Measurements from ENCODE around the gene RELL1. TPM values are rescaled to one million over a fixed set of nuclear protein-coding genes. Genes with fewer than 3 reads are reported as not detected.

RELL1 gene
- total RNA-seq, 2 donors from 2014 or later: 30.1 to 30.7 TPM

- Mint-ChIP-seq H3K4me3 (no peak overlapping the region), H3K36me3 (ENCODE audit: low read depth) (peaks cover 8% of the 10 kb centered on the region), H3K27ac (no peak overlapping the region), H3K4me1 (peaks cover 4% of the 10 kb centered on the region), H3K27me3 (no peaks in the 10 kb centered on the region)
- H3K9me3 ChIP-seq (ENCODE audit: control insufficient read depth, low read length, poor library complexity, severe bottlenecking): no peaks in the 10 kb centered on the region
- ATAC-seq (no peak), DNase-seq (no peak)
These were observed 54.6 kb downstream of the RELL1 start for GRCh38 chr4:37631551-37631950.

- Mint-ChIP-seq H3K36me3 (ENCODE audit: low read depth) (peaks cover 8% of the 10 kb centered on the region), H3K4me1 (peaks cover 5% of the 10 kb centered on the region), H3K4me3 (peak overlapping the region; percentile 13), H3K27me3 (no peaks in the 10 kb centered on the region), H3K27ac (no peak overlapping the region)
- DNase-seq (no peak), ATAC-seq (no peak)
- H3K9me3 ChIP-seq (ENCODE audit: control insufficient read depth, low read length, poor library complexity, severe bottlenecking): no peaks in the 10 kb centered on the region
These were observed 56.5 kb downstream of the RELL1 start for GRCh38 chr4:37629713-37630112.

- DNase-seq: no peak
- peaks cover 8% of the 10 kb centered on the region for H3K36me3 Mint-ChIP-seq (ENCODE audit: low read depth)
- peaks cover 5% of the 10 kb centered on the region for H3K4me1 Mint-ChIP-seq
- no peak overlapping the region for H3K27ac Mint-ChIP-seq
- ATAC-seq: no peak
- H3K9me3 ChIP-seq (ENCODE audit: control insufficient read depth, low read length, poor library complexity, severe bottlenecking): no peaks in the 10 kb centered on the region
- no peaks in the 10 kb centered on the region for H3K27me3 Mint-ChIP-seq
- peak overlapping the region; percentile 13 for H3K4me3 Mint-ChIP-seq
These were observed 57.1 kb downstream of the RELL1 start for GRCh38 chr4:37628977-37629609.

- Mint-ChIP-seq H3K27me3 (no peaks in the 10 kb centered on the region), H3K4me1 (peaks cover 12% of the 10 kb centered on the region), H3K36me3 (ENCODE audit: low read depth) (peaks cover 6% of the 10 kb centered on the region), H3K27ac (no peak overlapping the region), H3K4me3 (no peak overlapping the region)
- DNase-seq (no peak), ATAC-seq (no peak)
- H3K9me3 ChIP-seq (ENCODE audit: control insufficient read depth, low read length, poor library complexity, severe bottlenecking): no peaks in the 10 kb centered on the region
These were observed 58.9 kb downstream of the RELL1 start for GRCh38 chr4:37627263-37627662.

- ATAC-seq (no peak), DNase-seq (no peak)
These were observed 60.7 kb downstream of the RELL1 start for GRCh38 chr4:37625499-37625898.

GRCh38 chr4:37623940-37624339, 62.2 kb downstream of the RELL1 start:
- Mint-ChIP-seq H3K27me3 (no peaks in the 10 kb centered on the region), H3K27ac (peak overlapping the region; percentile 39), H3K4me1 (peaks cover 18% of the 10 kb centered on the region), H3K36me3 (ENCODE audit: low read depth) (no peaks in the 10 kb centered on the region), H3K4me3 (no peak overlapping the region)
- H3K9me3 ChIP-seq (ENCODE audit: control insufficient read depth, low read length, poor library complexity, severe bottlenecking): no peaks in the 10 kb centered on the region
- ATAC-seq (no peak), DNase-seq (no peak)

More at GRCh38 chr4:37625499-37625898, 60.7 kb downstream of the RELL1 start:
- no peak overlapping the region for H3K4me3 Mint-ChIP-seq
- H3K9me3 ChIP-seq (ENCODE audit: control insufficient read depth, low read length, poor library complexity, severe bottlenecking): no peaks in the 10 kb centered on the region
- H3K36me3 Mint-ChIP-seq (ENCODE audit: low read depth): peaks cover 3% of the 10 kb centered on the region
- H3K27ac Mint-ChIP-seq: peak overlapping the region; percentile 11
- H3K4me1 Mint-ChIP-seq: peaks cover 18% of the 10 kb centered on the region
- H3K27me3 Mint-ChIP-seq: no peaks in the 10 kb centered on the region

GRCh38 chr4:37623125-37623524, 63.1 kb downstream of the RELL1 start:
- peak overlapping the region; percentile 39 for H3K27ac Mint-ChIP-seq
- H3K36me3 Mint-ChIP-seq (ENCODE audit: low read depth): no peaks in the 10 kb centered on the region
- no peak for DNase-seq
- no peak overlapping the region for H3K4me3 Mint-ChIP-seq
- no peaks in the 10 kb centered on the region for H3K27me3 Mint-ChIP-seq
- ATAC-seq: no peak
- H3K9me3 ChIP-seq (ENCODE audit: control insufficient read depth, low read length, poor library complexity, severe bottlenecking): no peaks in the 10 kb centered on the region
- H3K4me1 Mint-ChIP-seq: peaks cover 18% of the 10 kb centered on the region

- H3K27ac Mint-ChIP-seq: no peak overlapping the region
- ATAC-seq (no peak), DNase-seq (no peak)
- H3K4me1 Mint-ChIP-seq: peaks cover 17% of the 10 kb centered on the region
- no peak overlapping the region for H3K4me3 Mint-ChIP-seq
- no peaks in the 10 kb centered on the region for H3K36me3 Mint-ChIP-seq (ENCODE audit: low read depth)
- H3K27me3 Mint-ChIP-seq: no peaks in the 10 kb centered on the region
- no peaks in the 10 kb centered on the region for H3K9me3 ChIP-seq (ENCODE audit: control insufficient read depth, low read length, poor library complexity, severe bottlenecking)
These were observed 66.0 kb downstream of the RELL1 start for GRCh38 chr4:37620176-37620575.

GRCh38 chr4:37615720-37616063, 70.5 kb downstream of the RELL1 start:
- H3K4me3 Mint-ChIP-seq: no peak overlapping the region
- H3K27ac Mint-ChIP-seq: no peak overlapping the region
- H3K9me3 ChIP-seq (ENCODE audit: control insufficient read depth, low read length, poor library complexity, severe bottlenecking): no peaks in the 10 kb centered on the region
- DNase-seq: no peak
- H3K27me3 Mint-ChIP-seq: no peaks in the 10 kb centered on the region
- H3K4me1 Mint-ChIP-seq: peaks cover 6% of the 10 kb centered on the region
- peaks cover 5% of the 10 kb centered on the region for H3K36me3 Mint-ChIP-seq (ENCODE audit: low read depth)
- no peak for ATAC-seq

- H3K4me1 Mint-ChIP-seq: peaks cover 6% of the 10 kb centered on the region
- H3K9me3 ChIP-seq (ENCODE audit: control insufficient read depth, low read length, poor library complexity, severe bottlenecking): no peaks in the 10 kb centered on the region
- ATAC-seq (no peak), DNase-seq (no peak)
- H3K27me3 Mint-ChIP-seq: no peaks in the 10 kb centered on the region
- H3K27ac Mint-ChIP-seq: no peak overlapping the region
- H3K36me3 Mint-ChIP-seq (ENCODE audit: low read depth): peaks cover 5% of the 10 kb centered on the region
- no peak overlapping the region for H3K4me3 Mint-ChIP-seq
These were observed 71.0 kb downstream of the RELL1 start for GRCh38 chr4:37615059-37615719.

GRCh38 chr4:37612811-37613210, 73.4 kb downstream of the RELL1 start:
- no peak for ATAC-seq
- no peaks in the 10 kb centered on the region for H3K27me3 Mint-ChIP-seq

GRCh38 chr4:37609626-37610025, 76.5 kb downstream of the RELL1 start:
- H3K4me3 Mint-ChIP-seq: no peak overlapping the region
- no peaks in the 10 kb centered on the region for H3K27me3 Mint-ChIP-seq
- H3K9me3 ChIP-seq (ENCODE audit: control insufficient read depth, low read length, poor library complexity, severe bottlenecking): no peaks in the 10 kb centered on the region
- H3K4me1 Mint-ChIP-seq: peaks cover 6% of the 10 kb centered on the region
- ATAC-seq: no peak
- no peak overlapping the region for H3K27ac Mint-ChIP-seq
- DNase-seq: no peak
- H3K36me3 Mint-ChIP-seq (ENCODE audit: low read depth): peaks cover 5% of the 10 kb centered on the region

More at GRCh38 chr4:37612811-37613210, 73.4 kb downstream of the RELL1 start:
- H3K27ac Mint-ChIP-seq: no peak overlapping the region
- DNase-seq: no peak
- no peak overlapping the region for H3K4me3 Mint-ChIP-seq
- H3K9me3 ChIP-seq (ENCODE audit: control insufficient read depth, low read length, poor library complexity, severe bottlenecking): no peaks in the 10 kb centered on the region
- peaks cover 6% of the 10 kb centered on the region for H3K4me1 Mint-ChIP-seq
- H3K36me3 Mint-ChIP-seq (ENCODE audit: low read depth): peaks cover 5% of the 10 kb centered on the region

GRCh38 chr4:37607018-37607417, 79.2 kb downstream of the RELL1 start:
- Mint-ChIP-seq H3K4me1 (peaks cover 8% of the 10 kb centered on the region), H3K4me3 (no peak overlapping the region), H3K27ac (peak overlapping the region; percentile 63), H3K27me3 (no peaks in the 10 kb centered on the region), H3K36me3 (ENCODE audit: low read depth) (no peaks in the 10 kb centered on the region)
- ATAC-seq: no peak
- no peaks in the 10 kb centered on the region for H3K9me3 ChIP-seq (ENCODE audit: control insufficient read depth, low read length, poor library complexity, severe bottlenecking)
- DNase-seq: no peak

Measured in T-helper 17 cell (primary cell).